ENCODE measurements around the gene SNRNP70.

DNA sequence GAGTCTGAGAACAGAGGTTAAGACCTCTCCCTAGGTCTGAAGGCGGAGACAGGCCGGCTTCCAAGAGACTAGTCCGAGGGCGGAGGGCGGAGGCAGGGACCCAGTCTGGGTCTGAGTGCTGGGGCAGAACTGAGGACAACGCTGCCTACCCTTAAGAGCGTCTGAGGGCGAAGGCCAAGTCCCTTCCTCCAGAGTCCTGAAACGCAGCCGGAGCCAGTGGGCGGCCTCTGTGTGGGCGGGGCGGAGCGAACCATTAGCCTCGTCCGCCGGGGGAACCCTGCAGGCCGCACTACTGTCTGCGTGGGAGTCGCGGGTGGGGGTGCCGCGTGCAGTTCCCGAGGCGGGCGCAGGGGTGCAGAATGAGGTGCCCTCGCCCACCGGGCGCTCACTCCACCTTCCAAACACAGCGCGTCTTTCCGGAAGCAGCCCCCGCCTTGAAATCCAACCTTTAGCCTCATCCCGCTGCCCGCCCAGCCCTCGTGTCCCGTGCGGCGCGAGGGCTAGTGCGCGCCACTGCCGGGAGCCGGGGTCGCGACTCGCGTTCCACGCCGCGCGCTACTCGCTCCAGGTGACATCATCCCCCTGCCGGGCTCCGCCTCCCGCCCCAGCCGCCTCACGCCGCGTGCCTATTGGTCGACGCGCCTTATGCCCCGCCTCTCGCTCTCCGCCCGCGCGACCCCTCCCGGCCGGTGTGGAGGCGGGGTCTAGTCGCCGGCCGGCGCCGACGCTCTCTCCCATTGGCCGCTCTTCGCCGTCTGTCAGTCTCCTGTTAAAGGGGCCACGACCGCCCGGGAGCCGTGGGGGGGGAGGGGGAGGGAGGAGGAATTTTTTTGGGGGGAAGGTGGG is 33.5 kb downstream of the SNRNP70 start, which contains the start of gene C19orf73:
- TF ChIP-seq EZH2 (IDR thresholded peaks at IDR 0.05; ENCODE audit: low read depth, unreplicated experiment) (no peak), EZH2phosphoT487 (IDR thresholded peaks at IDR 0.05; ENCODE audit: unreplicated experiment) (no peak), ZNF331 (CRISPR knock-in tag; IDR thresholded peaks at IDR 0.05; ENCODE audit: low read depth) (no peak), POLR2AphosphoS5 (IDR thresholded peaks at IDR 0.05; ENCODE audit: low read depth) (peak; percentile 59), JUNB (IDR thresholded peaks at IDR 0.05; ENCODE audit: unreplicated experiment) (no peak), REST (IDR thresholded peaks at IDR 0.05; ENCODE audit: unreplicated experiment) (no peak), CREB1 (CRISPR knock-in tag; IDR thresholded peaks at IDR 0.05; ENCODE audit: low read depth) (peak; percentile 48), ZNF114 (CRISPR knock-in tag; IDR thresholded peaks at IDR 0.05) (no peak), STAT1 (IDR thresholded peaks at IDR 0.05; ENCODE audit: unreplicated experiment) (no peak)
- TF ChIP-seq, protein P1, sequence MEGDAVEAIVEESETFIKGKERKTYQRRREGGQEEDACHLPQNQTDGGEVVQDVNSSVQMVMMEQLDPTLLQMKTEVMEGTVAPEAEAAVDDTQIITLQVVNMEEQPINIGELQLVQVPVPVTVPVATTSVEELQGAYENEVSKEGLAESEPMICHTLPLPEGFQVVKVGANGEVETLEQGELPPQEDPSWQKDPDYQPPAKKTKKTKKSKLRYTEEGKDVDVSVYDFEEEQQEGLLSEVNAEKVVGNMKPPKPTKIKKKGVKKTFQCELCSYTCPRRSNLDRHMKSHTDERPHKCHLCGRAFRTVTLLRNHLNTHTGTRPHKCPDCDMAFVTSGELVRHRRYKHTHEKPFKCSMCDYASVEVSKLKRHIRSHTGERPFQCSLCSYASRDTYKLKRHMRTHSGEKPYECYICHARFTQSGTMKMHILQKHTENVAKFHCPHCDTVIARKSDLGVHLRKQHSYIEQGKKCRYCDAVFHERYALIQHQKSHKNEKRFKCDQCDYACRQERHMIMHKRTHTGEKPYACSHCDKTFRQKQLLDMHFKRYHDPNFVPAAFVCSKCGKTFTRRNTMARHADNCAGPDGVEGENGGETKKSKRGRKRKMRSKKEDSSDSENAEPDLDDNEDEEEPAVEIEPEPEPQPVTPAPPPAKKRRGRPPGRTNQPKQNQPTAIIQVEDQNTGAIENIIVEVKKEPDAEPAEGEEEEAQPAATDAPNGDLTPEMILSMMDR (conservative IDR thresholded peaks at IDR 0.05; ENCODE audit: low read depth in 2 of 2), result no peak
- TF ChIP-seq, protein P2, sequence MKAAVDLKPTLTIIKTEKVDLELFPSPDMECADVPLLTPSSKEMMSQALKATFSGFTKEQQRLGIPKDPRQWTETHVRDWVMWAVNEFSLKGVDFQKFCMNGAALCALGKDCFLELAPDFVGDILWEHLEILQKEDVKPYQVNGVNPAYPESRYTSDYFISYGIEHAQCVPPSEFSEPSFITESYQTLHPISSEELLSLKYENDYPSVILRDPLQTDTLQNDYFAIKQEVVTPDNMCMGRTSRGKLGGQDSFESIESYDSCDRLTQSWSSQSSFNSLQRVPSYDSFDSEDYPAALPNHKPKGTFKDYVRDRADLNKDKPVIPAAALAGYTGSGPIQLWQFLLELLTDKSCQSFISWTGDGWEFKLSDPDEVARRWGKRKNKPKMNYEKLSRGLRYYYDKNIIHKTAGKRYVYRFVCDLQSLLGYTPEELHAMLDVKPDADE (IDR thresholded peaks at IDR 0.05), result no peak
- TF ChIP-seq, protein P3, sequence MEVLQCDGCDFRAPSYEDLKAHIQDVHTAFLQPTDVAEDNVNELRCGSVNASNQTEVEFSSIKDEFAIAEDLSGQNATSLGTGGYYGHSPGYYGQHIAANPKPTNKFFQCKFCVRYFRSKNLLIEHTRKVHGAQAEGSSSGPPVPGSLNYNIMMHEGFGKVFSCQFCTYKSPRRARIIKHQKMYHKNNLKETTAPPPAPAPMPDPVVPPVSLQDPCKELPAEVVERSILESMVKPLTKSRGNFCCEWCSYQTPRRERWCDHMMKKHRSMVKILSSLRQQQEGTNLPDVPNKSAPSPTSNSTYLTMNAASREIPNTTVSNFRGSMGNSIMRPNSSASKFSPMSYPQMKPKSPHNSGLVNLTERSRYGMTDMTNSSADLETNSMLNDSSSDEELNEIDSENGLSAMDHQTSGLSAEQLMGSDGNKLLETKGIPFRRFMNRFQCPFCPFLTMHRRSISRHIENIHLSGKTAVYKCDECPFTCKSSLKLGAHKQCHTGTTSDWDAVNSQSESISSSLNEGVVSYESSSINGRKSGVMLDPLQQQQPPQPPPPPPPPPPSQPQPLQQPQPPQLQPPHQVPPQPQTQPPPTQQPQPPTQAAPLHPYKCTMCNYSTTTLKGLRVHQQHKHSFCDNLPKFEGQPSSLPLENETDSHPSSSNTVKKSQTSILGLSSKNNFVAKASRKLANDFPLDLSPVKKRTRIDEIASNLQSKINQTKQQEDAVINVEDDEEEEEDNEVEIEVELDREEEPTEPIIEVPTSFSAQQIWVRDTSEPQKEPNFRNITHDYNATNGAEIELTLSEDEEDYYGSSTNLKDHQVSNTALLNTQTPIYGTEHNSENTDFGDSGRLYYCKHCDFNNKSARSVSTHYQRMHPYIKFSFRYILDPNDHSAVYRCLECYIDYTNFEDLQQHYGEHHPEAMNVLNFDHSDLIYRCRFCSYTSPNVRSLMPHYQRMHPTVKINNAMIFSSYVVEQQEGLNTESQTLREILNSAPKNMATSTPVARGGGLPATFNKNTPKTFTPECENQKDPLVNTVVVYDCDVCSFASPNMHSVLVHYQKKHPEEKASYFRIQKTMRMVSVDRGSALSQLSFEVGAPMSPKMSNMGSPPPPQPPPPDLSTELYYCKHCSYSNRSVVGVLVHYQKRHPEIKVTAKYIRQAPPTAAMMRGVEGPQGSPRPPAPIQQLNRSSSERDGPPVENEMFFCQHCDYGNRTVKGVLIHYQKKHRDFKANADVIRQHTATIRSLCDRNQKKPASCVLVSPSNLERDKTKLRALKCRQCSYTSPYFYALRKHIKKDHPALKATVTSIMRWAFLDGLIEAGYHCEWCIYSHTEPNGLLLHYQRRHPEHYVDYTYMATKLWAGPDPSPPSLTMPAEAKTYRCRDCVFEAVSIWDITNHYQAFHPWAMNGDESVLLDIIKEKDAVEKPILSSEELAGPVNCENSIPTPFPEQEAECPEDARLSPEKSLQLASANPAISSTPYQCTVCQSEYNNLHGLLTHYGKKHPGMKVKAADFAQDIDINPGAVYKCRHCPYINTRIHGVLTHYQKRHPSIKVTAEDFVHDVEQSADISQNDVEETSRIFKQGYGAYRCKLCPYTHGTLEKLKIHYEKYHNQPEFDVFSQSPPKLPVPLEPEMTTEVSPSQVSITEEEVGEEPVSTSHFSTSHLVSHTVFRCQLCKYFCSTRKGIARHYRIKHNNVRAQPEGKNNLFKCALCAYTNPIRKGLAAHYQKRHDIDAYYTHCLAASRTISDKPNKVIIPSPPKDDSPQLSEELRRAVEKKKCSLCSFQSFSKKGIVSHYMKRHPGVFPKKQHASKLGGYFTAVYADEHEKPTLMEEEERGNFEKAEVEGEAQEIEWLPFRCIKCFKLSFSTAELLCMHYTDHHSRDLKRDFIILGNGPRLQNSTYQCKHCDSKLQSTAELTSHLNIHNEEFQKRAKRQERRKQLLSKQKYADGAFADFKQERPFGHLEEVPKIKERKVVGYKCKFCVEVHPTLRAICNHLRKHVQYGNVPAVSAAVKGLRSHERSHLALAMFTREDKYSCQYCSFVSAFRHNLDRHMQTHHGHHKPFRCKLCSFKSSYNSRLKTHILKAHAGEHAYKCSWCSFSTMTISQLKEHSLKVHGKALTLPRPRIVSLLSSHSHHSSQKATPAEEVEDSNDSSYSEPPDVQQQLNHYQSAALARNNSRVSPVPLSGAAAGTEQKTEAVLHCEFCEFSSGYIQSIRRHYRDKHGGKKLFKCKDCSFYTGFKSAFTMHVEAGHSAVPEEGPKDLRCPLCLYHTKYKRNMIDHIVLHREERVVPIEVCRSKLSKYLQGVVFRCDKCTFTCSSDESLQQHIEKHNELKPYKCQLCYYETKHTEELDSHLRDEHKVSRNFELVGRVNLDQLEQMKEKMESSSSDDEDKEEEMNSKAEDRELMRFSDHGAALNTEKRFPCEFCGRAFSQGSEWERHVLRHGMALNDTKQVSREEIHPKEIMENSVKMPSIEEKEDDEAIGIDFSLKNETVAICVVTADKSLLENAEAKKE (CRISPR knock-in tag; IDR thresholded peaks at IDR 0.05), result no peak

Measured in GM23338 (cell line).